DMS53 treated with DMSO at 0.1 percent for 48 hours (cell line): ENCODE data around the gene ENKUR.

ENCODE experiments used
- DNase-seq: peaks from one replicate; lab custom pipeline; 2025; ENCODE audit not compliant: unreplicated experiment; lab: John Stamatoyannopoulos, UW

Gene ENKUR

GRCh38 chr10:24950439-24950838, 65.5 kb downstream of the ENKUR start:
- DNase-seq, result no peak

GRCh38 chr10:24949616-24950015, 66.3 kb downstream of the ENKUR start:
- DNase-seq, result no peak

GRCh38 chr10:24947304-24948097, 68.5 kb downstream of the ENKUR start:
- DNase-seq, result no peak

- peak; percentile 60 for DNase-seq
Observed at GRCh38 chr10:24944512-24945255, 71.3 kb downstream of the ENKUR start.

- DNase-seq, result no peak
Observed at GRCh38 chr10:24938525-24938924, 77.4 kb downstream of the ENKUR start.

- DNase-seq, result no peak
Observed at GRCh38 chr10:24938076-24938475, 77.9 kb downstream of the ENKUR start.

GRCh38 chr10:24935504-24936292, 80.3 kb downstream of the ENKUR start:
- no peak for DNase-seq
